Measurements from ENCODE around the gene ADGRA3. TPM values are rescaled to one million over a fixed set of nuclear protein-coding genes. Genes with fewer than 3 reads are reported as not detected.
"Not testable (repeated sequence)": the region's sequence is repeated elsewhere in the genome, so short reads cannot be mapped to it uniquely, and the experiment has no call there.

The ADGRA3 gene
- total RNA-seq, 1 donor = 2.2 TPM

- Histone ChIP-seq H3K9me3 (ENCODE audit: low read depth, low read length) (no peaks in the 10 kb centered on the region), H3K27me3 (ENCODE audit: insufficient read depth, low read length) (no peaks in the 10 kb centered on the region), H3K4me1 (ENCODE audit: insufficient read depth, low read length) (peaks cover 5% of the 10 kb centered on the region), H3K4me3 (ENCODE audit: low read length) (no peak overlapping the region)
Observed at GRCh38 chr4:22477813-22478182, 38.1 kb downstream of the ADGRA3 start.

- H3K9me3 ChIP-seq (ENCODE audit: low read depth, low read length) = no peaks in the 10 kb centered on the region
- H3K27me3 ChIP-seq (ENCODE audit: insufficient read depth, low read length) = no peaks in the 10 kb centered on the region
- no peaks in the 10 kb centered on the region for H3K4me1 ChIP-seq (ENCODE audit: insufficient read depth, low read length)
- no peak overlapping the region for H3K4me3 ChIP-seq (ENCODE audit: low read length)
Observed at GRCh38 chr4:22477136-22477812, 38.6 kb downstream of the ADGRA3 start.

- Histone ChIP-seq H3K9me3 (ENCODE audit: low read depth, low read length) (no peaks in the 10 kb centered on the region), H3K27me3 (ENCODE audit: insufficient read depth, low read length) (no peaks in the 10 kb centered on the region), H3K4me1 (ENCODE audit: insufficient read depth, low read length) (no peaks in the 10 kb centered on the region), H3K4me3 (ENCODE audit: low read length) (no peak overlapping the region)
Observed at GRCh38 chr4:22476011-22476410, 39.9 kb downstream of the ADGRA3 start.

- not testable (repeated sequence) for H3K4me3 ChIP-seq (ENCODE audit: low read length); H3K4me1 ChIP-seq (ENCODE audit: insufficient read depth, low read length); H3K9me3 ChIP-seq (ENCODE audit: low read depth, low read length); H3K27me3 ChIP-seq (ENCODE audit: insufficient read depth, low read length)
Observed at GRCh38 chr4:22475311-22475646, 40.6 kb downstream of the ADGRA3 start.

GRCh38 chr4:22474636-22475310 lies 41.1 kb downstream of the ADGRA3 start:
- Histone ChIP-seq H3K4me1 (ENCODE audit: insufficient read depth, low read length) (no peaks in the 10 kb centered on the region), H3K27me3 (ENCODE audit: insufficient read depth, low read length) (no peaks in the 10 kb centered on the region), H3K9me3 (ENCODE audit: low read depth, low read length) (no peaks in the 10 kb centered on the region)

GRCh38 chr4:22473268-22473667 lies 42.6 kb downstream of the ADGRA3 start:
- Histone ChIP-seq H3K4me3 (ENCODE audit: low read length) (no peak overlapping the region), H3K9me3 (ENCODE audit: low read depth, low read length) (no peaks in the 10 kb centered on the region)

More at GRCh38 chr4:22474636-22475310, 41.1 kb downstream of the ADGRA3 start:
- H3K4me3 ChIP-seq (ENCODE audit: low read length) = no peak overlapping the region

GRCh38 chr4:22471999-22472461 lies 43.8 kb downstream of the ADGRA3 start:
- Histone ChIP-seq H3K27me3 (ENCODE audit: insufficient read depth, low read length) (no peaks in the 10 kb centered on the region), H3K4me3 (ENCODE audit: low read length) (no peak overlapping the region), H3K9me3 (ENCODE audit: low read depth, low read length) (no peaks in the 10 kb centered on the region), H3K4me1 (ENCODE audit: insufficient read depth, low read length) (no peaks in the 10 kb centered on the region)

More at GRCh38 chr4:22473268-22473667, 42.6 kb downstream of the ADGRA3 start:
- Histone ChIP-seq H3K27me3 (ENCODE audit: insufficient read depth, low read length) (no peaks in the 10 kb centered on the region), H3K4me1 (ENCODE audit: insufficient read depth, low read length) (no peaks in the 10 kb centered on the region)

GRCh38 chr4:22471419-22471818 lies 44.4 kb downstream of the ADGRA3 start:
- Histone ChIP-seq H3K4me1 (ENCODE audit: insufficient read depth, low read length) (no peaks in the 10 kb centered on the region), H3K4me3 (ENCODE audit: low read length) (no peak overlapping the region), H3K9me3 (ENCODE audit: low read depth, low read length) (no peaks in the 10 kb centered on the region), H3K27me3 (ENCODE audit: insufficient read depth, low read length) (no peaks in the 10 kb centered on the region)

GRCh38 chr4:22466581-22466980 lies 49.3 kb downstream of the ADGRA3 start:
- H3K4me3 ChIP-seq (ENCODE audit: low read length) = no peak overlapping the region
- H3K27me3 ChIP-seq (ENCODE audit: insufficient read depth, low read length) = no peaks in the 10 kb centered on the region
- no peaks in the 10 kb centered on the region for H3K4me1 ChIP-seq (ENCODE audit: insufficient read depth, low read length)
- no peaks in the 10 kb centered on the region for H3K9me3 ChIP-seq (ENCODE audit: low read depth, low read length)

GRCh38 chr4:22465996-22466395 lies 49.9 kb downstream of the ADGRA3 start:
- H3K4me3 ChIP-seq (ENCODE audit: low read length) = no peak overlapping the region
- no peaks in the 10 kb centered on the region for H3K27me3 ChIP-seq (ENCODE audit: insufficient read depth, low read length)
- H3K4me1 ChIP-seq (ENCODE audit: insufficient read depth, low read length) = no peaks in the 10 kb centered on the region
- no peaks in the 10 kb centered on the region for H3K9me3 ChIP-seq (ENCODE audit: low read depth, low read length)

GRCh38 chr4:22465349-22465748 lies 50.5 kb downstream of the ADGRA3 start:
- no peaks in the 10 kb centered on the region for H3K4me1 ChIP-seq (ENCODE audit: insufficient read depth, low read length)
- H3K27me3 ChIP-seq (ENCODE audit: insufficient read depth, low read length) = no peaks in the 10 kb centered on the region
- no peak overlapping the region for H3K4me3 ChIP-seq (ENCODE audit: low read length)
- H3K9me3 ChIP-seq (ENCODE audit: low read depth, low read length) = no peaks in the 10 kb centered on the region

- H3K27me3 ChIP-seq (ENCODE audit: insufficient read depth, low read length) = no peaks in the 10 kb centered on the region
- H3K9me3 ChIP-seq (ENCODE audit: low read depth, low read length) = no peaks in the 10 kb centered on the region
- no peaks in the 10 kb centered on the region for H3K4me1 ChIP-seq (ENCODE audit: insufficient read depth, low read length)
- no peak overlapping the region for H3K4me3 ChIP-seq (ENCODE audit: low read length)
Observed at GRCh38 chr4:22463179-22463578, 52.7 kb downstream of the ADGRA3 start.

- no peak overlapping the region for H3K4me3 ChIP-seq (ENCODE audit: low read length)
- H3K4me1 ChIP-seq (ENCODE audit: insufficient read depth, low read length) = no peaks in the 10 kb centered on the region
- H3K27me3 ChIP-seq (ENCODE audit: insufficient read depth, low read length) = no peaks in the 10 kb centered on the region
- H3K9me3 ChIP-seq (ENCODE audit: low read depth, low read length) = no peaks in the 10 kb centered on the region
Observed at GRCh38 chr4:22462688-22463087, 53.2 kb downstream of the ADGRA3 start.

- no peaks in the 10 kb centered on the region for H3K4me1 ChIP-seq (ENCODE audit: insufficient read depth, low read length)
- no peaks in the 10 kb centered on the region for H3K9me3 ChIP-seq (ENCODE audit: low read depth, low read length)
- no peak overlapping the region for H3K4me3 ChIP-seq (ENCODE audit: low read length)
- H3K27me3 ChIP-seq (ENCODE audit: insufficient read depth, low read length) = no peaks in the 10 kb centered on the region
Observed at GRCh38 chr4:22460266-22460665, 55.6 kb downstream of the ADGRA3 start.

GRCh38 chr4:22458098-22458497 lies 57.8 kb downstream of the ADGRA3 start:
- H3K4me1 ChIP-seq (ENCODE audit: insufficient read depth, low read length) = no peaks in the 10 kb centered on the region
- no peak overlapping the region for H3K4me3 ChIP-seq (ENCODE audit: low read length)
- H3K27me3 ChIP-seq (ENCODE audit: insufficient read depth, low read length) = no peaks in the 10 kb centered on the region
- H3K9me3 ChIP-seq (ENCODE audit: low read depth, low read length) = no peaks in the 10 kb centered on the region

GRCh38 chr4:22457348-22457747 lies 58.5 kb downstream of the ADGRA3 start:
- no peaks in the 10 kb centered on the region for H3K27me3 ChIP-seq (ENCODE audit: insufficient read depth, low read length)
- H3K4me1 ChIP-seq (ENCODE audit: insufficient read depth, low read length) = no peaks in the 10 kb centered on the region
- no peak overlapping the region for H3K4me3 ChIP-seq (ENCODE audit: low read length)
- no peaks in the 10 kb centered on the region for H3K9me3 ChIP-seq (ENCODE audit: low read depth, low read length)
